Upper lobe of left lung (tissue), 6 donors: Measurements from ENCODE around the gene PDE4D. TPM values are rescaled to one million over a fixed set of nuclear protein-coding genes. Genes with fewer than 3 reads are reported as not detected.

Experiments used
- ATAC-seq, 2 donors: fragments of 200-7000 bp; cut with Tn5 transposase; one replicate each; pipeline ENCODE4 v1.9.1; 2022; ENCODE audit warnings: mild to moderate bottlenecking in 2 of 2, moderate library complexity in 2 of 2; ENCODE audit not compliant: low FRiP score in 2 of 2
- DNase-seq, 2 donors: peaks; one replicate each; pipeline ENCODE4 v3.0.0-alpha.2; 2019 to 2020
- H3K27ac ChIP-seq, 4 donors: fragments of 200-600 bp; sonication (generic); one replicate each; pipeline ENCODE4 v1.5.1; 2016 to 2019
- H3K27me3 ChIP-seq, 4 donors: fragments of 200-600 bp; sonication (generic); one replicate each; pipeline ENCODE4 v1.5.1; 2017 to 2019
- H3K36me3 ChIP-seq, 4 donors: fragments of 200-600 bp; sonication (generic); one replicate each; pipeline ENCODE4 v1.5.1; 2016 to 2019
- H3K4me1 ChIP-seq, 4 donors: fragments of 200-600 bp; sonication (generic); one replicate each; pipeline ENCODE4 v1.5.1; 2018 to 2019
- H3K4me3 ChIP-seq, 4 donors: fragments of 200-600 bp; sonication (generic); one replicate each; pipeline ENCODE4 v1.5.1; 2017 to 2019; ENCODE audit warnings: mild to moderate bottlenecking in 2 of 4, moderate library complexity in 1 of 4
- H3K9me3 ChIP-seq, 4 donors: fragments of 200-600 bp; sonication (generic); one replicate each; pipeline ENCODE4 v1.5.1; 2018 to 2019
- CTCF ChIP-seq, 6 experiments: fragments of 450-650 bp in 4 of 6; fragments of 200-600 bp in 2 of 6; sonication (generic) in 2 of 6; IDR thresholded peaks; one replicate each; pipeline ENCODE4 v1.5.1; 2016 to 2019; ENCODE audit warnings: antibody characterized with exemption in 6 of 6
- EP300 ChIP-seq, 4 donors: sonication (generic); formaldehyde crosslinking; IDR thresholded peaks; one replicate each; pipeline ENCODE4 v1.5.1; 2017; ENCODE audit warnings: antibody characterized with exemption in 4 of 4, control low read depth in 2 of 4
- POLR2A ChIP-seq, 4 donors: fragments of 450-650 bp; IDR thresholded peaks; one replicate each; pipeline ENCODE4 v1.5.1; 2016 to 2017; ENCODE audit warnings: antibody characterized with exemption in 4 of 4, mild to moderate bottlenecking in 2 of 4
- POLR2AphosphoS5 ChIP-seq, 2 donors: sonication (generic); formaldehyde crosslinking; IDR thresholded peaks; one replicate each; pipeline ENCODE4 v1.5.1; 2017; ENCODE audit warnings: antibody characterized with exemption in 2 of 2
- WGBS, 2 donors: methylation state at CpG; one replicate each; pipeline ENCODE4 v1.1.5; 2017 to 2018; 5-methylcytosine and 5-hydroxymethylcytosine counted together
- total RNA-seq, 6 donors: library from RNA; depleted of rRNA in 4 of 6; stranded (reverse); fragments of >200 nt in 4 of 6; gene quantifications; one replicate each; pipeline versions ENCODE4 v1.1.0 to v1.2.1, GENCODE V29; 2016 to 2021
- donor health status: DM: no; HTN: no; CAD: no; lungs with moderate emphysema.
- donor health status: DM: no; HTN: yes; CAD: no; lungs with severe emphysema.

The PDE4D gene
- total RNA-seq, 6 donors from 2014 or later, result 50.4 to 188 (median 84.0) TPM

GRCh38 chr5:59842999-59843398 is 50.5 kb downstream of the PDE4D start:
- ATAC-seq (no peak), DNase-seq (no peak)
- Histone ChIP-seq H3K4me1 (no peaks in the 10 kb centered on the region), H3K9me3 (no peaks in the 10 kb centered on the region), H3K36me3 (no peaks in the 10 kb centered on the region), H3K27ac (no peak overlapping the region), H3K4me3 (no peak overlapping the region), H3K27me3 (no peaks in the 10 kb centered on the region)
- TF ChIP-seq EP300 (IDR thresholded peaks at IDR 0.05) (no peak), CTCF (IDR thresholded peaks at IDR 0.05) (no peak), POLR2A (IDR thresholded peaks at IDR 0.05) (no peak), POLR2AphosphoS5 (IDR thresholded peaks at IDR 0.05) (no peak)
- WGBS, 2 donors, result 33 to 36% methylated on average over 1 of the region's 1 CpG

GRCh38 chr5:59840200-59840601 is 53.3 kb downstream of the PDE4D start:
- no peaks in the 10 kb centered on the region for H3K36me3 ChIP-seq
- H3K4me1 ChIP-seq, result no peaks in the 10 kb centered on the region
- 56 to 63% methylated on average over 3 of the region's 3 CpGs for WGBS, 2 donors
- TF ChIP-seq POLR2A (IDR thresholded peaks at IDR 0.05) (no peak), CTCF (IDR thresholded peaks at IDR 0.05) (no peak), POLR2AphosphoS5 (IDR thresholded peaks at IDR 0.05) (no peak)
- H3K4me3 ChIP-seq, result no peak overlapping the region
- ATAC-seq, result no peak
- no peak overlapping the region for H3K27ac ChIP-seq
- no peak for DNase-seq
- no peaks in the 10 kb centered on the region for H3K9me3 ChIP-seq
- no peaks in the 10 kb centered on the region for H3K27me3 ChIP-seq

GRCh38 chr5:59838989-59839388 is 54.5 kb downstream of the PDE4D start:
- Histone ChIP-seq H3K4me3 (no peak overlapping the region), H3K9me3 (no peaks in the 10 kb centered on the region), H3K27me3 (no peaks in the 10 kb centered on the region), H3K27ac (no peak overlapping the region), H3K4me1 (no peaks in the 10 kb centered on the region), H3K36me3 (no peaks in the 10 kb centered on the region)
- 91 to 92% methylated on average over 2 of the region's 2 CpGs for WGBS, 2 donors
- TF ChIP-seq POLR2AphosphoS5 (IDR thresholded peaks at IDR 0.05) (no peak), POLR2A (IDR thresholded peaks at IDR 0.05) (no peak), CTCF (IDR thresholded peaks at IDR 0.05) (no peak), EP300 (IDR thresholded peaks at IDR 0.05) (no peak)
- no peak for DNase-seq
- ATAC-seq, result no peak

- TF ChIP-seq POLR2AphosphoS5 (IDR thresholded peaks at IDR 0.05) (no peak), EP300 (IDR thresholded peaks at IDR 0.05) (no peak), POLR2A (IDR thresholded peaks at IDR 0.05) (no peak)
- 64 to 71% methylated on average over 2 of the region's 2 CpGs for WGBS, 2 donors
- no peak for ATAC-seq
Observed at GRCh38 chr5:59838067-59838466, 55.5 kb downstream of the PDE4D start.

GRCh38 chr5:59837071-59837470 is 56.5 kb downstream of the PDE4D start:
- Histone ChIP-seq H3K27me3 (no peaks in the 10 kb centered on the region), H3K4me1 (no peaks in the 10 kb centered on the region), H3K36me3 (no peaks in the 10 kb centered on the region), H3K27ac (no peak overlapping the region), H3K9me3 (no peaks in the 10 kb centered on the region), H3K4me3 (no peak overlapping the region)
- DNase-seq (no peak), ATAC-seq (no peak)
- TF ChIP-seq POLR2A (IDR thresholded peaks at IDR 0.05) (no peak), POLR2AphosphoS5 (IDR thresholded peaks at IDR 0.05) (no peak), CTCF (IDR thresholded peaks at IDR 0.05) (no peak), EP300 (IDR thresholded peaks at IDR 0.05) (no peak)
- 67 to 74% methylated on average over 1 of the region's 1 CpG for WGBS, 2 donors

More at GRCh38 chr5:59838067-59838466, 55.5 kb downstream of the PDE4D start:
- Histone ChIP-seq H3K36me3 (no peaks in the 10 kb centered on the region), H3K4me3 (no peak overlapping the region), H3K4me1 (no peaks in the 10 kb centered on the region), H3K27ac (no peak overlapping the region), H3K27me3 (no peaks in the 10 kb centered on the region), H3K9me3 (no peaks in the 10 kb centered on the region)
- DNase-seq, result no peak
